K562 (cell line): ENCODE results near the gene SIM1. TPM values are rescaled to one million over a fixed set of nuclear protein-coding genes. Genes with fewer than 3 reads are reported as not detected.

Experiments
- ATAC-seq: fragments of 200-7000 bp; cut with Tn5 transposase; 3 replicates; pipeline ENCODE4 v1.9.1; 2020; ENCODE audit warnings: moderate library complexity
- BruUV-seq: library from RNA; stranded (reverse); fragments of 400-500 nt; replicated peaks from 2 replicates; lab custom pipeline; 2021; lab: Mats Ljungman, UMichigan
- CTCF ChIA-PET: fragments of 300-600 bp; formaldehyde crosslinking; extraction: SDS; loops from one replicate; lab custom pipeline; 2021; ENCODE audit warnings: low intra/inter-chr PET ratio; lab: Yijun Ruan, JAX
- POLR2A ChIA-PET: fragments of 300-600, 350-650 bp; sonication (Branson Sonifier 250); formaldehyde crosslinking; extraction: SDS; loops from one replicate; lab custom pipeline; 2021; ENCODE audit warnings: antibody characterized with exemption, inconsistent platforms; lab: Yijun Ruan, JAX
- DNase-seq, 4 experiments: peaks; one replicate each; pipeline versions ENCODE4 v3.0.0 to v3.0.0-alpha.2; 2011 to 2018; ENCODE audit warnings: low spot score in 3 of 4, mixed read lengths in 3 of 4; ENCODE audit errors: extremely low read depth in 1 of 4
- FAIRE-seq: peaks from 2 replicates; lab custom pipeline; 2011; peaks lifted over from hg19 to GRCh38; lab: Jason Lieb, UNC
- H2AFZ ChIP-seq: 2 replicates; pipeline ENCODE4 v1.6.0; 2011; ENCODE audit warnings: low read depth, low read length, control low read depth, inconsistent platforms
- H3K27ac ChIP-seq: fragments of 200-600 bp; 3 replicates; pipeline ENCODE4 v1.8.0; 2011; ENCODE audit warnings: low read depth, mild to moderate bottlenecking, control low read depth, inconsistent platforms, low read length, moderate library complexity, mixed read lengths; ENCODE audit errors: extremely low read depth
- H3K27me3 ChIP-seq, 2 experiments: fragments of 300-600 bp in 1 of 2; 2 replicates in 1 of 2; 3 replicates in 1 of 2; pipeline versions ENCODE4 v1.6.0 to v1.8.0; 2011; ENCODE audit warnings: inconsistent platforms in 2 of 2, low read length in 2 of 2, mild to moderate bottlenecking in 1 of 2, mixed read lengths in 1 of 2, moderate library complexity in 1 of 2; ENCODE audit not compliant: control insufficient read depth in 2 of 2, insufficient read depth in 2 of 2
- H3K36me3 ChIP-seq: fragments of 300-600 bp; 3 replicates; pipeline ENCODE4 v1.8.0; 2011; ENCODE audit warnings: mild to moderate bottlenecking, low read length, inconsistent platforms; ENCODE audit not compliant: control insufficient read depth, insufficient read depth
- H3K4me1 ChIP-seq, 2 experiments: fragments of 200-600 bp in 1 of 2; replicated peaks in 1 of 2; 2 replicates in 1 of 2; 3 replicates in 1 of 2; pipeline versions ENCODE4 v1.5.1 to v1.8.0; 2011; ENCODE audit warnings: inconsistent platforms in 2 of 2, low read length in 2 of 2, mild to moderate bottlenecking in 1 of 2, mixed read lengths in 1 of 2, moderate library complexity in 1 of 2; ENCODE audit not compliant: control insufficient read depth in 2 of 2, insufficient read depth in 2 of 2
- H3K4me2 ChIP-seq: 2 replicates; pipeline ENCODE4 v1.6.1; 2011; ENCODE audit warnings: low read length, control low read depth, inconsistent platforms, mixed read lengths; ENCODE audit not compliant: insufficient read depth
- H3K4me3 ChIP-seq: fragments of 200-600 bp; sonication (generic), shearing (Covaris generic); 2 replicates; pipeline ENCODE4 v1.5.1; 2016; ENCODE audit warnings: control low read depth, inconsistent platforms
- H3K79me2 ChIP-seq: fragments of 200-600 bp; 3 replicates; pipeline ENCODE4 v1.8.0; 2011; ENCODE audit warnings: low read length, inconsistent platforms; ENCODE audit not compliant: control insufficient read depth, insufficient read depth
- H3K9ac ChIP-seq, 2 experiments: 2 replicates each; pipeline versions ENCODE4 v1.6.0 to v1.6.1; 2011; ENCODE audit warnings: low read depth in 2 of 2, low read length in 2 of 2, control low read depth in 1 of 2, inconsistent platforms in 1 of 2, mild to moderate bottlenecking in 1 of 2, mixed read lengths in 1 of 2; ENCODE audit not compliant: insufficient read depth in 1 of 2
- H3K9me1 ChIP-seq: one replicate; pipeline ENCODE4 v1.6.0; 2011; ENCODE audit warnings: inconsistent platforms, mild to moderate bottlenecking, low read length, moderate library complexity; ENCODE audit not compliant: control insufficient read depth, insufficient read depth
- H3K9me3 ChIP-seq: replicated peaks from 2 replicates; pipeline ENCODE4 v1.5.1; 2011; ENCODE audit warnings: low read depth, low read length, inconsistent platforms; ENCODE audit not compliant: control insufficient read depth, insufficient read depth
- H4K20me1 ChIP-seq: replicated peaks from 2 replicates; pipeline ENCODE4 v1.6.1; 2011; ENCODE audit warnings: low read length, inconsistent platforms, mixed read lengths; ENCODE audit not compliant: control insufficient read depth, insufficient read depth
- BRF2 ChIP-seq: IDR thresholded peaks from 3 replicates; pipeline ENCODE4 v1.6.1; 2011; ENCODE audit warnings: borderline replicate concordance, mild to moderate bottlenecking; ENCODE audit not compliant: insufficient read length, insufficient read depth
- CEBPG ChIP-seq, 3 experiments: fragments of 200-800 bp in 1 of 3; sonication (Bioruptor generic) in 1 of 3; sonication (generic) in 1 of 3; formaldehyde crosslinking in 1 of 3; IDR thresholded peaks in 2 of 3; conservative IDR thresholded peaks in 1 of 3; 2 replicates each; pipeline versions ENCODE4 v1.6.1 to v1.8.0; 2016 to 2022; ENCODE audit warnings: missing compliant biosample characterization in 2 of 3, missing genetic modification characterization in 2 of 3, mild to moderate bottlenecking in 1 of 3, missing genetic modification reagents in 1 of 3
- ETV5 ChIP-seq: sonication (generic); formaldehyde crosslinking; IDR thresholded peaks from 2 replicates; pipeline ENCODE4 v1.4.0; 2020; ENCODE audit warnings: low read depth, mild to moderate bottlenecking, missing genetic modification reagents
- GMEB1 ChIP-seq: fragments of 250-450 bp; sonication (Bioruptor Pico); IDR thresholded peaks from 2 replicates; pipeline ENCODE4 v1.4.0; 2020; ENCODE audit warnings: mild to moderate bottlenecking
- HDAC1 ChIP-seq, 2 experiments: fragments of 450-650 bp; IDR thresholded peaks; 2 replicates each; pipeline ENCODE4 v1.6.1; 2016 to 2017; ENCODE audit warnings: inconsistent platforms in 1 of 2, mild to moderate bottlenecking in 1 of 2, moderate library complexity in 1 of 2
- HLTF ChIP-seq: fragments of 450-650 bp; IDR thresholded peaks from 2 replicates; pipeline ENCODE4 v1.6.1; 2016
- HMGXB4 ChIP-seq: sonication (generic); formaldehyde crosslinking; IDR thresholded peaks from 2 replicates; pipeline ENCODE4 v1.8.1; 2023; ENCODE audit warnings: mild to moderate bottlenecking, missing genetic modification reagents
- PTTG1 ChIP-seq: fragments of 450-650 bp; IDR thresholded peaks from 2 replicates; pipeline ENCODE4 v1.6.1; 2016; ENCODE audit warnings: low read depth, mild to moderate bottlenecking, missing genetic modification characterization, missing compliant biosample characterization
- RHOXF2B ChIP-seq: fragments of 250-450 bp; sonication (Bioruptor Pico); conservative IDR thresholded peaks from 2 replicates; pipeline ENCODE4 v1.5.1; 2021
- SIN3B ChIP-seq: fragments of 450-650 bp; IDR thresholded peaks from 2 replicates; pipeline ENCODE4 v1.6.1; 2017; ENCODE audit warnings: low read depth, mild to moderate bottlenecking, moderate library complexity
- ZNF3 ChIP-seq: fragments of 250-450 bp; sonication (Bioruptor Pico); IDR thresholded peaks from 2 replicates; pipeline ENCODE4 v1.5.0; 2021; ENCODE audit warnings: mild to moderate bottlenecking, moderate library complexity
- ZNF592 ChIP-seq: fragments of 450-650 bp; IDR thresholded peaks from 2 replicates; pipeline ENCODE4 v1.6.1; 2017; ENCODE audit warnings: antibody characterized with exemption, mild to moderate bottlenecking
- ZNF695 ChIP-seq: fragments of 450-650 bp; formaldehyde crosslinking; IDR thresholded peaks from 2 replicates; pipeline ENCODE4 v1.4.0; 2020; ENCODE audit warnings: mild to moderate bottlenecking, moderate library complexity
- ZNF764 ChIP-seq: fragments of 250-450 bp; sonication (Bioruptor Pico); IDR thresholded peaks from 2 replicates; pipeline ENCODE4 v1.4.0; 2020; ENCODE audit warnings: low read depth, mild to moderate bottlenecking, moderate library complexity
- whole genome bisulfite sequencing: fragments of 100-300 bp; shearing (Covaris generic); methylation state at CpG from one replicate; pipeline ENCODE4 v1.1.6; 2016; ENCODE audit warnings: low coverage, mixed read lengths; ENCODE audit not compliant: insufficient coverage; ENCODE audit errors: missing lambda C conversion rate; 5-methylcytosine and 5-hydroxymethylcytosine counted together
- in situ Hi-C: fragments of 300-500 bp; cut with MboI; formaldehyde crosslinking; loops from 4 replicates; pipeline ENCODE4 v1.15.0; 2018; ENCODE audit warnings: inconsistent platforms, mixed read lengths
- intact Hi-C: fragments of 100-400 bp; cut with micrococcal nuclease; formaldehyde crosslinking; loops from 2 replicates; pipeline ENCODE4 v1.14.2; 2022
- polyA plus RNA-seq, 8 experiments: library from polyadenylated mRNA; depleted of rRNA in 4 of 8; stranded (reverse) in 5 of 8; unstranded in 3 of 8; fragments of >200 nt; fragmentation: Nextera tagmentation in 2 of 8; fragmentation: Illumina TruSeq in 1 of 8; extraction: Ambion mirVana in 2 of 8; extraction: Trizol in 1 of 8; gene quantifications; 2 replicates each; pipeline versions ENCODE4 v1.2.1 to v1.2.3, GENCODE V29; 2011 to 2014; ENCODE audit warnings: inconsistent platforms in 1 of 8, missing spikeins in 1 of 8
- total RNA-seq, 7 experiments: library from RNA; depleted of rRNA in 6 of 7; stranded (reverse); fragments of >200 nt in 6 of 7; fragmentation: Illumina TruSeq in 2 of 7; extraction: Trizol in 2 of 7; gene quantifications; 2 replicates each; pipeline versions ENCODE4 v1.2.1 to v1.2.3, GENCODE V29; 2011 to 2021; ENCODE audit warnings: low replicate concordance in 1 of 7

SIM1 gene
- total and polyA plus RNA-seq, 9 of the 15 experiments (the other 6 are each of a cell fraction or from before 2014, with no cell fraction given): not detected

- FAIRE-seq (no peak), ATAC-seq (no peak), DNase-seq (no peak)
- Histone ChIP-seq H2AFZ (no peak overlapping the region), H3K9me3 (no peaks in the 10 kb centered on the region), H3K36me3 (no peaks in the 10 kb centered on the region), H3K9me1 (no peaks in the 10 kb centered on the region), H3K4me2 (no peak overlapping the region), H3K27ac (no peak overlapping the region), H3K79me2 (no peaks in the 10 kb centered on the region), H3K4me1 (no peaks in the 10 kb centered on the region), H3K27me3 (peaks cover 18 to 28% of the 10 kb centered on the region in 2 experiments; a peak in 3 of 5 replicates), H4K20me1 (no peaks in the 10 kb centered on the region), H3K4me3 (no peak overlapping the region), H3K9ac (no peak overlapping the region)
- POLR2A ChIA-PET: no interaction called here
- CTCF ChIA-PET: no interaction called here
- no TSS peak for BruUV-seq
- intact Hi-C loops (no loop called here), in situ Hi-C loops (no loop called here)
- WGBS: 6% methylated on average over 2 of the region's 2 CpGs
- TF ChIP-seq RHOXF2B (no peak), HDAC1 (IDR thresholded peaks at IDR 0.05) (no peak), GMEB1 (CRISPR knock-in tag) (no peak), HMGXB4 (CRISPR knock-in tag) (no peak), SIN3B (no peak), ZNF3 (CRISPR knock-in tag) (no peak), ZNF764 (CRISPR knock-in tag) (no peak), ZNF695 (CRISPR knock-in tag) (no peak), ZNF592 (no peak), HLTF (no peak), PTTG1 (tag) (no peak), ETV5 (CRISPR knock-in tag) (no peak), BRF2 (no peak), CEBPG (CRISPR knock-in tag; IDR thresholded peaks at IDR 0.05) (no peak), CEBPG (tag; conservative IDR thresholded peaks at IDR 0.05 in 1 of 2, IDR thresholded peaks at IDR 0.05 in 1 of 2) (no peak)
Measured at GRCh38 chr6:100490065-100490464, 25.3 kb upstream of the SIM1 start.
